RPMI8226 (cell line): ENCODE results near the gene BTN1A1.
"Not testable (repeated sequence)": the region's sequence is repeated elsewhere in the genome, so short reads cannot be mapped to it uniquely, and the experiment has no call there.

ENCODE experiments used
- DNase-seq: peaks from one replicate; pipeline ENCODE4 v3.0.0-alpha.2; 2015

BTN1A1 gene

DNA sequence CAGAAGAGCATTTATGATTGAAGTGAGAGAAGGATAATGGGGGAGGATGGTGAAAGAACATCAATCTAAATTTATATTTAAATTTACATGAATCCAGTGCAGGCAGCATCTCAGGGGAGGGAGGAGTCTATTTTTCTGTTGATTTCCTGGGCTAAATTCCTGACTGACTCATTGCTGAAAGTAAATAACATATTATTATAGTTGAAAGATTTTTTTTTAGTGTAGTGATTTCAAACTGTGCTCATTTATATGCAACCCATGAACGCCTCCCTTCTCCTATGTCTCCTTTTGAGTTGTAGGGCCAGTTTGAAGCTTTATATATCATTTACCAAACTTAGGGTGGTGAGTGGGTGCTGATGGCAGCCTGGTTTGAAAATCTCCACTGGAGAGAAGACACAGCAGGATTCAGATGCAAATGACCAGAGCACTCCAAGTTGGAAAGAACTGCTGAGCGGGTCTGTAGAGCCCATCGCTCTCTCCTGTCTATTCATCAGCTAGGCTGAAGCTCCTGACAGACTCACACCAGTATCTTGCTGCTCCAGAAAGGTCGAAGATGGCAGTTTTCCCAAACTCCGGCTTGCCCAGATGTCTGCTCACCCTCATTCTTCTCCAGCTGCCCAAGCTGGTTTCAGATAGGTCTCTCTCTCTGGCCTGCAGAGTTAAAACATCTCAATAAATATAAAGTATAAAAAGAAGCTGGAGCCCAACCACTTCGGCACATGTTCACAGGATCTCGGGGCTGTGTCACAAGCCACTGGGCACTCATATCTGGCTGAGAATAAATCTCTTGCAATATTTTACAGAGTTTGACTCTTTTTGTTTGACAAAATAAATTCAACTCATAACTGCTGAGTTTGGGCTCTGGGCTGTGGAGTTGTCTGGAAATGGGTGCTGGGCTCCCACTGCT lies 24.0 kb upstream of the BTN1A1 start:
- DNase-seq = no peak

DNA sequence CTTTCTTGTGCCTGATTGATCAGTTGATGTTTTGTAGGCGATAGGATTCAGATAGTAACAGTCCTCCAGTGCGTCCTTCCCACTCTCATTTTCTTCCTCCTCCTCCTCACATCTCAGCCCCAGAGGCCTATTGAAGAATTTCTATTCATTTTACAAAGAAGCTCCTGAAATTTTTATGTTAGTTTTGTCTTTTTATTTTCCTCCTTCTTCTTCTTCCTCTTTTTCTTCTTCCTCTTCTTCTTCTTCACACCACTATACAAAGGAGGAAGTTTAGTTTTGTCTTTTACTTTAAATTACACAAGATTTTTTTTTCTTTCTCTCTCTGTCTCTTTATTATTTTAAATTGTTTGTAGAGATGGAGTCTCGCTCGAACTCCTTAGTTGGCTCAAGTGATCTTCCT lies 23.2 kb upstream of the BTN1A1 start:
- no peak for DNase-seq

DNA sequence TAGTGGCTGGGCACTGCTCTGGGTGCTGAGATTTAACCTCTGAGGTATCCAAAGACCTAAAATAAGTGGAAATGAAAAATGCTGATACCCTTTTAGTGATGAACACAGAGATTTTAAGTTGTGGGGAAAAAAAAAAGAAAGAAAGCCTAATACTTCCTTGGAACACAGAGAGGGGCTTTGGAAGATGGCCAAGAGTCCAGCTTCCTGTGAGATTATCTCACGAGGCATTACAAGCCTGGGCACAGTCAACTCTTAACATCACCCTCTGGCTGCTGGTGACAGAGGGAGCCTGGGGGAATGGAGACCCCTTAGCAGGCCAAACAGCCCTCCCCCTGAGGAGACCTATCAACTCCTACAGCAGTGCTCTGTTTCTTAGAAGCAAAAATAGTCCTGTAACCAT lies 22.7 kb upstream of the BTN1A1 start:
- peak; percentile 16 for DNase-seq

DNA sequence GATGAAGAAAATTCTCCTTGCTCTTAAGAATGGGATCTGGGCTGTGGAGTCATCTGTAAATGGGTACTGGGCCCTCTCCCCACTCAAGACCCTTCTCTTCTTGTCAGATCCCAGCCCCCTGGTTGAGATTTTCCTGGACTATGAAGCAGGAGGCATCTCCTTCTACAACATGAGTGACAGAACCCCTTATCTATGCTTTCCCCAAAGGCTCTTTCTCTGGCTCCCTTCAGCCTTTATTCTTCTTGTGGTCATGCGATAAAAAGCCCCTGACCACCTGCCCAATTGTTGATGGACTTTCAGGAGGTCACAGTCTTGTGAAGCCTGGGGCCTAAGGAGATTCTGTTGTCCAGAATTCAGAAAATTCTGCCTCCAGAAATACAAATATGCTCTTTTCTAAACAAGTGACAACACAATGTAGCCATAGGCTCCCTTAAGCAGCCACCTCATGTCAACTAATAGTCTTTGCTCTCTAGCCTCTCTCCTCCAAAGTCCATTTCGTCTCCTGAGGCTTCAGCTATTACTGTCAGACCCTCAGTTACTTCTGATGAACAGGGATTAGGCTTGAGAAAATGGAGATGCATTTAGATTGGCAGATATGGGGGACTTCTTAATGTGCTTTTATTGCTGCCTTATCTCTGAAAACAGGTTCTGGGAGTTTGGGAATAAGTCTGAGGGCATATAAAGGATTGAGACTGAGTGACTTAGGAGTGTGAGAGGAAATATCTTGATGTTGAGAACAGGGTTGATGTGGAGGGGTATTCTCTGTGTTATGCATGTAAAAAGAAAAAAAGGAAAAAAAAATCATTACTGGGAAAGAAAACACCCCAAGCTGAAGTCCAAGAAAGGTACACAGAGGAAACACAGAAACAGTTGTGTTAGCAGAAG lies 21.8 kb upstream of the BTN1A1 start:
- no peak for DNase-seq

DNA sequence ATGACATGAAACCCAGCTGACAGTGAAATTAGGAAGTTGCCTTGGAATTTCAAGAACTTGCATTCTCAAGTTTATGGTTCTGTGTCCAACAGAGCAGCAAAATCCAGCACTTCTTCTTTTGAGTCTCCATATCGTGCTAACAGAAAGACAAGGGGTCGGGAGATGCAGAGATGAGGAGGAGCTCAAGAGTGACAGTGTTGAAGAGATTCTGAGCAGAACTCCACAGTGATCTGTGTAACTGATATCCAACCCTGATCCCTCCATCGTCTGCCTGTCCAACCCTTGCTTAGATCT lies 21.2 kb upstream of the BTN1A1 start:
- DNase-seq = no peak

DNA sequence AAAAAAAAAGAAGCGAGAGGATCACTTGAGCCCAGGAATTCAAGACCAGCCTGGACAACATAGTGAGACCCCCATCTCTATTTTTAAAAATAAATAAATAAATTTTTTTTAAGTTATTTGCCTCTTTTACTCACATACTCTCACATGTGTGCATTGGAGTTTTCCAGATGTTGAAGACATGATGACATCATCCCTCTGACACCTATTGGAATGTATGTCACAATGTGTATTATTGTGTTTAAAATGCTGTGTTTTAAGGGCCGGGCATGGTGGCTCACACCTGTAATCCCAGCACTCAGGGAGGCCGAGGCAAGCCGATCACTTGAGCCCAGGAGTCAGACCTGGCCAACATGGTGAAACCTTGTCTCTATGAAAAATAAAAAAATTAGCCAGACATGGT lies 17.8 kb upstream of the BTN1A1 start:
- DNase-seq = no peak

DNA sequence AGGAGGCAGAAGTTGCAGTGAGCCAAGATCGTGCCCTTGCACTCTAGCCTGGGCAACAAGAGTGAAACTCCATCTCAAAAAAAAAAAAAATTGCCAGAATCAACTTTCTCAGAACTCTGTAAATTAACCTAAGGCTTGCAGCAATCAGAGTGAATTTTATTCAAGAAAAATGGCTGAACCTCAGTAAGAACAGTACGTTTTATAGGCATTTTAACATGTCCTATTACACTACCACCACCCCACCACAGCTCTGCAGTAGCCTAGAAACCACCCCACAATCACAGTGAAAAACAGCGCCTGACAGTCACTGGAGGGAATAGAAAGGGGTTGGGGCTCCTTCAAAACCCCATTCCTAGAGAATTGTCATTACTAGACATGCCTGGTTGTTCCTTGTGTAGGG lies 16.4 kb upstream of the BTN1A1 start:
- no peak for DNase-seq

DNA sequence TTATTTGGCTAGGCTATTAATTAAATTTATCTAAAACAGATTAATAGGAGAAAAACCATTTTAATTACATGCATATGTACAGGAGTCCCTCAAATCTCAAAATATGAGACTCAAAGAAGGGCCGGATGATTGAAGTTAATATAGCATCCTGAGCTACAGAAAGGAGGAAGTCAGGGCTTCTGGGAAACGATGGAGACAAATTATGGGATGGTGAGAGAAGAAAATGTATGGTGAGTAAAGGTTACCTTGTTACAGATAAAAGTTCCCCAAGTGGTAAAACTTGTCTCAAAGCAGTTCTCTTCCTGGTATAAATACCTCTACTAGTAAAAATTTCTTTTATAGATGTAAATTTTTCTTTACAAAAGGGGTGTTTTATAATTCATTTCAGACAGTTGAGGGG lies 15.9 kb upstream of the BTN1A1 start:
- DNase-seq = no peak

DNA sequence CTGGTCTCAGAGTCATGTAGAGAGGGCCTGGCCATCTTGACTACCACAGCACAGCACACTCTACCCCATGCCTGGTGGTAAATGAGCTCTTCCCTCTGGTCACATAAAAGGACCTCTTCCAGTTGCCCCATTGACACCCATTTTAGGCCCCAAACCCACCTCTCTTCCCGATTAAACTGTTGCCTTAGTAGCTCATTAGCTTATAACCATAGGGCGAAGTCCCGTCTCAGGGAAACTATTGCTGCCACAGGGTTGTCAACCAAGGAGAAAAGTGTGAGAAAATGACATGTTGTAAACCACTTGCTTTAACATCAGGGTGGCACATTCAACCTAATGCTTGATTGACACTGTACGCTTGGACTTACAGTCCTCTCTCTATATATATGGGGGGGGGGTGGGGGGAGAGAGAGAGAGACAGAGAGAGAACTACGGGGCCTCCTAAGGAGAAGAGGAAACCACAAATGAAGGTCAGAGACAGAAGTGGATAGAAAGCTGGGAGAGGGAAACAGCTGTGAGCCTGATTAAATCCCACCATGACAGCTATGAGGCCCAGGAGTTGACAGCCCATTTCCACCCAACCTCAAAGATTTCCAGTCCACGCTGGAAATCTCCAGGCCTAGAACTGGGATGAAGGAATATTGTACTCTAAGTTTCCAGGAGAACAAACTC lies 14.9 kb upstream of the BTN1A1 start:
- DNase-seq = no peak

DNA sequence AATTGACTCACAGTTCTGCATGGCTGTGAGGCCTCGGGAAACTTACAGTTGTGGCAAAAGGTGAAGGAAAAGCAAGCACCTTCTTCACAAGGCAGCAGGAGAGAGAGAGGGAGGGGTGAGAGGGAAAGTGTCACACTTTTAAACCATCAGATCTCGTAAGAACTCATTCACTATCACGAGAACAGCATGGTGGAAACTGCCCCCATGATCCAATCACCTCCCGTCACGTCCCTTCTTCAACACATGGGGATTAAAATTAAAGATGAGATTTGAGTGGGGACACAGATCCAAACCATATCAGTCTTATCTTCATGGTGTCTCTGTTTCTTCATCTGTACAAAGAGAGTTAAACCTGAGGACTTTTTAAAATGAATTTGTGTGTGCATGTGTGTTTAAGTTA lies 13.7 kb upstream of the BTN1A1 start:
- DNase-seq = no peak

DNA sequence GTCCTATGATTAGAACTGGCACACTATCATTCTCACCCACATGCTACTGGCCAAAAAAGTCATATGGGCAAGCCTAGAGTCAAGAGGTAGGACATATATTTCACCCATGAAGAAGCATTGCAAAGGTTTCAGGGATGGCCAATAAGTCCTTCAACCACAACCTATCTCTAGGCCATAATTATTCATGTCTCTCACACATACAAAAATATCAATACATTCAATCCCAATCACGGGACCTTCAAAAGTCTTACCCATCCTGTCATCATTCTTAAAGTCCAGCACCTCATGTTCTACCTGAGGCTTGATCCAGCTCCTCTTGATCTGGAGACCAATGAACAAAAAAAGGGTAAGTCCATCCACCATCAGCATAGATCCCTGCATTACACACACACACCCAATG lies 12.6 kb upstream of the BTN1A1 start:
- no peak for DNase-seq

DNA sequence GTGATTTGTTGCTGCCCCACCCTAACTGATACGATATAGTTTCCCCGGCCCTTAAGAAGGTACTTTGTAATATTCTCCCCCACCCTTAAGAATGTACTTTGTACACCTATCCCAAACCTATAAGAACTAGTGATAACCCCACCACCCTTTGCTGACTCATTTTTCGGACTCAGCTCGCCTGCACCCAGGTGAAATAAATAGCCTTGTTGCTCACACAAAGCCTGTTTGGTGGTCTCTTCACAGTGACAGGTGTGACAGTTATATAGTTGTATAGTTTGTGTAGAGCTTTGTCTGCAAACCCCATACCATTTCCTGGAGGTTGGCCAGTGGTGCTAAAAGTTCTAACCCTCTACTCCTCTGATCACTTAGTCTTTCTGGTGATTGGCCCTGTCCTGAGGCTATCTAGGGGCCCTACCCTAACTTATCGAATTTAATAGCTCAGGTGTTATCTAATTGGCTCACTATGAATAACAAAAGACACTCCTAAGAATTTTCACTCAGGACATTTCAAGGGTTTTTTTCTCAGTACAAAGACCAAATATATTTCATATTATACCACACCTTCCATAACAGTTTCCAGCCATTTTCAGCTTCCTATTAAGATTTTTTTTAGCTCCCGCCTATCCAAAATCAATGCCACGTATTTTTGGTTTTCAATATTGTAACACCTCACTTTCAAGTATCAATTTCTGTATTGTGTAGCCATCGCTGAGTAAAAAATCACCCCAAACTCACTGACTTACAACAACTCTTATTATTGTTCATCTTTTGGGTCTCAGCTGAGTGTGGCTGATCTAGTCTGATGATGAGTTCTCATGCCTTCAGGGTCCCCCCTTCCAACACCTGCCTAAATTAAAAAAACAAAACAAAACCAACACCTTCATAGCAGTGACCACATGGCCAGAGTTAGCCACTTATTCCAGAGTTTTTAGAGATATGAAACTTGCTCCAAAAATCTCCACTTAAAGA lies 9.8 kb upstream of the BTN1A1 start:
- DNase-seq = no peak

DNA sequence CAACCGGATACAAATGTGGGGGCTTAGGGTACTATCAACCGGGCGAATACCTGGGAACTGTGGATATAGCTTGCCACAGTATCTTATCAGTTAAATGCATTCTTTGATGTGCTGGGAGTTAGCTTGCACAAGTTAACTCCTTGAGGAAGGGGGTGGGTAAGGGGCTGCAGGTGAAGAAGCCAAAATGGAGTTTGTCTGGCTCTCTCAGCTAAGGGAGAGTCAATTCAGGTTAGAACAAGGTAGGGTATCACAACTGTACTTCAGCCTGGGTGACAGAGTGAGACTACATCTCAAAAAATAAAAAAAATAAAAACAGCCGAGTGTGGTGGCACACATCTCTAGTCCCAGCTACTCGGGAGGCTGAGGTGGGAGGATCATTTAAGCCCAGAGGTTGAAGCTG lies 8.5 kb upstream of the BTN1A1 start:
- no peak for DNase-seq

DNA sequence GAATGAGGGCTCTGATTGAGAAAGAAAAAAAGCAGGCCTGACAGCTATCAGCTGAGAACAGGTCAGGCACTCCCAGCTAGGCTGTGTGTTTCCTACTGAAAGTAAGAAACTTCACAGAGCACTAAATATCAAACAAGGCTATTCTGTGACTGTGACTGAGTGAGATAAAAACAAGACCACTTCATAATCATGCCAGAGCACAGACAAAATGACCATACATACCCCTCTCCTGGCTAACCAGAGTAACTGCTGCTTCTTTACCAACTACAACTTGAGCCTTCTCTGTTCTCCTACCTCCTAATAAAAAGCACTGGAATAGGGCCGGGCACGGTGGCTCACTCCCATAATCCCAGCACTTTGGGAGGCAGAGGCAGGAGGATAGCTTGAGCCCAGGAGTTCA lies 6.8 kb upstream of the BTN1A1 start:
- no peak for DNase-seq

DNA sequence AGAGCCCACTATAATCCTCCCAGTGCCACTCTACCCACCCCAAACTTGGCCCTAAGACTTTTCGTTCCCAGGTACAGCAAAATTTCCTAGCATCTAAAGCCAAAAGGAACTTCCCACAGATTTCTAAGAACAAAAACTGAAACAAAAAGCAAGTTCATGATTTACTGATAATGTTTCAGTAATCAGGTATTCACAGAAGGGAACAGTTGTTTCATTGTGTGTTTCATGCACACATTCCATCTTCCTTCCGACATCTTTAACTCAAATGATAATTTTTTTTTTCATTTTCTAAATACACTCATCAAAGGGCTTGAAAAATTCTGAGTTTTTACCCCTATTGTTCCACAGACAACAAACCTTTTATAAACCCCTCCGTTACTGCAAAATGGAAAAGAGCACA lies 6.0 kb upstream of the BTN1A1 start:
- no peak for DNase-seq

DNA sequence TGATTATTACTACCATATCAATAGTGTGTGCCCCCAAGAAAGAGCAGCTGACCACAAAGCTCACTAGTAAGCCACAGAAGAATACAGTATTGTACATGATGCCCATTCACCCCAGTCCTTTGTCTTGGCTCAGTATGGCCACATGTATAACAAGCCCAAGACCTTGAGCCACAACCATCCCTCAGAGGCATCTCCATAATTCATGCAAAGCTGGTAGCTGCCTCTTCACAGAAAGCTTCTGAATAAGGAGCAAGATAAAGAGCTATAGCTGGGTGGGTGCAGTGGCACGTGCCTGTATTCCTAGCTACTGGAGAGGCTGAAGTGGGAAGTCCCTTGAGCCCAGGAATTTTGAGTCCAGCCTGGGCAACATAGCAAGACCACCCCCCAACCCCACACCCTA lies 4.8 kb upstream of the BTN1A1 start:
- no peak for DNase-seq

DNA sequence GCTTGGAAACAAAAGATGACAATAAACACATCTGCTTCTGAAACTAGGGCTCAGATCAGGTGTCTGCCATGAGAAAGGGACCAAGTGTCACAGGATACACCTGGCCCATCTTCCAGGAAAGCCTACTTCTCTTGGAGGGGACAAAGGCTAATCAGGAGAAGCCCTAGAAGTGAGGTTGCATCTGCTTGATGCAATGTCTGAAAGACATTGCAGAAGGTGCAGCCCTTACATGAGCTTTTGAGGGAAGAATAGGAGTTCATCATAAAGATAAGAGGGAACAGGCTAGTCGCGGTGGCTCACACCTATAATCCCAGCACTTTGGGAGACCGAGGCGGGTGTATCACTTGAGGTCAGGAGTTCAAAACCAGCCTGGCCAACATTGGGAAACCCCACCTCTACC lies 2.5 kb upstream of the BTN1A1 start:
- no peak for DNase-seq

DNA sequence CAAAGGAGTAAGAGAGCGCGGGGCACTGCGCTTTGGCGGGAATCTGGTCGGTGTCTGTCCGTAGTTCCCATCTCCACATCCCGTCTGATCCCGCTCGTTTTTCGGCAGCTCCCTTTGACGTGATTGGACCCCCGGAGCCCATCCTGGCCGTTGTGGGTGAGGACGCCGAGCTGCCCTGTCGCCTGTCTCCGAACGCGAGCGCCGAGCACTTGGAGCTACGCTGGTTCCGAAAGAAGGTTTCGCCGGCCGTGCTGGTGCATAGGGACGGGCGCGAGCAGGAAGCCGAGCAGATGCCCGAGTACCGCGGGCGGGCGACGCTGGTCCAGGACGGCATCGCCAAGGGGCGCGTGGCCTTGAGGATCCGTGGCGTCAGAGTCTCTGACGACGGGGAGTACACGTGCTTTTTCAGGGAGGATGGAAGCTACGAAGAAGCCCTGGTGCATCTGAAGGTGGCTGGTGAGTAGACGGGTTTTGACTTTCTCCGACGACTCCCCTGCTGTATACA lies 1.4 kb downstream of the BTN1A1 start:
- peak; percentile 30 for DNase-seq

DNA sequence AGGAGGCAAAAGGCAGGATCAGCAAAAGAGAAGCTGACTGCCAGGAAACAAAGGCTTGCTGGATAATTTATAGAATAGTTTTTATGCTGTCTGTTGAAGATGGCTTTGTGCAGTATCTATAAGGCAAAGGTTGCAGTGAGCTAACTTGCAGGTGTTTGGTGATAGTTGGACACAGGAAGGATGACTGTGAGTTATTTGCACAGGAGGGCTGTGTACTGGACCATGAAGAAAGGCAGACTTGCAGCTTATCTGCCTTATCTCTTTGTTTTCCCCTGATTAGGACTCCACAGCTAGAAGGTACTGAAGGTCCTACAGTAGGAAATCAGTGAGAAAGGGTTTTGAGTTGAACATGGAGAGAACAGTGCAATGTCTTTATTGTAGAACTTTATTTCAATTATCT lies 2.1 kb downstream of the BTN1A1 start:
- DNase-seq = no peak

DNA sequence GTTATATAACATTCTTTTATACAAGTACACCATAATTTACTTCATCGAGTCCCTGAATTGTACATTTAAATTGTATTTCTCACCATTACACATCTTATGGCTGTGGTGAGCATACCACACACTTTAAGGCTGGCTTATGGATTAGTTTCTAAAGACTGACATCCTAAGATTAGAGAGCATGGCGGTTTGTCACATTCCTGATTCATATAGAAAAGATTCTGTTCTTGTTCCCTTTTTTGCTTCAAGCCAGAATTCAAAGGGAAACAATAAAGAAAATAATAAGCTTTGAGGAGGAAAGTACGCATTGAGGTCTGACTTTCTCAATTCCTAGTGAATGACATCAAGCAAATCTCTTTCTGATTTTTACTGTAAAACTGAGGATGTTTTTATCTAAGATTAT lies 2.5 kb downstream of the BTN1A1 start:
- DNase-seq = no peak

DNA sequence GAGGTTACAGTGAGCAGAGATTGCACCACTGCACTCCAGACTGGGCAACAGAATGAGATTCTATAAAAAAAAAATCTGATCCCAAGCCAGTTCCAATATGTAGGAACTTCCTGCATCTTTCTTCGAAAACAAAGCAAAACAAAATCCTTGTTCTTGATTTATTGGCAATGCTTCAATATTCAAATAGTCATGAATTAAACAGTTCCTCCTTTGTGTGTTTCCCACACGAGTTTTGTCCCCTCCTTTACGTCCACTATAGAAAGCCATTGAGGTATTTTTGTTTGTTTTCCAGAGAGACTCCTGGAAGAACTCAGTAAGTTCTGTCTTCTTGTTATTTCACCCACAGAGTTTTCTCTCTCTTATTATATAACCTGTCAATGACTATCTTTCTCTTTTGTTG lies 7.6 kb downstream of the BTN1A1 start:
- DNase-seq = no peak

DNA sequence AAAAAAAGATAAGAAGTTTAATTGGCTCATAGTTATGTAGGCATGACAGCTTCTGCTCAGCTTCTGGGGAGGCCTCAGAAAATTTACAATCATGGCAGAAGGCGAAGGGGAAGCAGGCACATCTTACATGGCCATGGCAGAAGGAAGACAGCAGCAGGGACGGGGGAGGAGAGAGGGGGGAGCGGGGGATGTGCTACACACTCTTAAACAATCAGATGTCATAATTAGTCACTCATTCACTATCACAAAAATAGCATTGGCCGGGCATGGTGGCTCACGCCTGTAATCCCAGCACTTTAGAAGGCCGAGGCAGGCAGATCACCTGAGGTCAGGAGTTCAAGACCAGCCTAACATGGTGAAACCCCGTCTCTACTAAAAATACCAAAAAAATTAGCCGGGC lies 10.9 kb downstream of the BTN1A1 start:
- not testable (repeated sequence) for DNase-seq
